Mesenchymal stem cell (in vitro differentiated cells and primary cell): ENCODE data around the gene TMEM143. TPM values are rescaled to one million over a fixed set of nuclear protein-coding genes. Genes with fewer than 3 reads are reported as not detected.

Experiments used
- DNase-seq: peaks from one replicate; pipeline ENCODE4 v3.0.0-alpha.2; 2013
- H2AFZ ChIP-seq: one replicate; pipeline ENCODE4 v1.6.1; 2013; ENCODE audit warnings: low read depth, mild to moderate bottlenecking, control low read depth, inconsistent platforms, low read length, moderate library complexity
- H2AK5ac ChIP-seq: 2 replicates; pipeline ENCODE4 v1.6.1; 2013; ENCODE audit warnings: low read length, moderate library complexity, mild to moderate bottlenecking, inconsistent platforms; ENCODE audit not compliant: severe bottlenecking
- H2BK120ac ChIP-seq: one replicate; pipeline ENCODE4 v1.6.1; 2013; ENCODE audit warnings: low read depth, mild to moderate bottlenecking, inconsistent platforms, low read length, moderate library complexity
- H2BK12ac ChIP-seq, 2 experiments: one replicate each; pipeline ENCODE4 v1.6.1; 2013; ENCODE audit warnings: inconsistent platforms in 2 of 2, low read length in 2 of 2, mild to moderate bottlenecking in 2 of 2, moderate library complexity in 2 of 2, control low read depth in 1 of 2
- H2BK15ac ChIP-seq: one replicate; pipeline ENCODE4 v1.6.1; 2013; ENCODE audit warnings: mild to moderate bottlenecking, low read depth, inconsistent platforms; ENCODE audit not compliant: poor library complexity, severe bottlenecking
- H2BK5ac ChIP-seq: 2 replicates; pipeline ENCODE4 v1.6.1; 2013; ENCODE audit warnings: low read depth, mild to moderate bottlenecking, low read length, control low read depth, inconsistent platforms; ENCODE audit not compliant: poor library complexity, severe bottlenecking
- H3K14ac ChIP-seq, 2 experiments: one replicate each; pipeline ENCODE4 v1.6.1; 2013; ENCODE audit warnings: inconsistent platforms in 2 of 2, low read length in 2 of 2, control low read depth in 1 of 2, mild to moderate bottlenecking in 1 of 2, moderate library complexity in 1 of 2
- H3K18ac ChIP-seq, 2 experiments: one replicate each; pipeline ENCODE4 v1.6.1; 2013; ENCODE audit warnings: inconsistent platforms in 2 of 2, low read length in 2 of 2, control low read depth in 1 of 2, low read depth in 1 of 2, mild to moderate bottlenecking in 1 of 2
- H3K23ac ChIP-seq, 2 experiments: one replicate each; pipeline ENCODE4 v1.6.1; 2013; ENCODE audit warnings: inconsistent platforms in 2 of 2, low read length in 2 of 2, mild to moderate bottlenecking in 2 of 2, moderate library complexity in 2 of 2, control low read depth in 1 of 2
- H3K27ac ChIP-seq: 2 replicates; pipeline ENCODE4 v1.5.1; 2013; ENCODE audit warnings: mild to moderate bottlenecking, moderate library complexity, low read length, control low read depth, inconsistent platforms; ENCODE audit not compliant: poor library complexity, severe bottlenecking
- H3K27me3 ChIP-seq, 2 experiments: 2 replicates each; pipeline versions ENCODE4 v1.6.1 to v1.7.0; 2013; ENCODE audit warnings: low read length in 2 of 2, mild to moderate bottlenecking in 2 of 2, moderate library complexity in 2 of 2, control low read depth in 1 of 2, inconsistent platforms in 1 of 2; ENCODE audit not compliant: control insufficient read depth in 1 of 2, insufficient read depth in 1 of 2
- H3K36me3 ChIP-seq, 2 experiments: 2 replicates each; pipeline versions ENCODE4 v1.6.1 to v1.7.0; 2013; ENCODE audit warnings: low read length in 2 of 2, control low read depth in 1 of 2, inconsistent platforms in 1 of 2, low read depth in 1 of 2, mild to moderate bottlenecking in 1 of 2; ENCODE audit not compliant: insufficient read depth in 2 of 2, control insufficient read depth in 1 of 2
- H3K4ac ChIP-seq, 2 experiments: one replicate each; pipeline ENCODE4 v1.6.1; 2013; ENCODE audit warnings: inconsistent platforms in 2 of 2, low read length in 2 of 2, mild to moderate bottlenecking in 2 of 2, moderate library complexity in 2 of 2, control low read depth in 1 of 2, low read depth in 1 of 2
- H3K4me1 ChIP-seq: 2 replicates; pipeline ENCODE4 v1.6.1; 2013; ENCODE audit warnings: low read depth, low read length, control low read depth; ENCODE audit not compliant: control insufficient read depth, insufficient read depth
- H3K4me2 ChIP-seq: 2 replicates; pipeline ENCODE4 v1.6.1; 2013; ENCODE audit warnings: low read length, mild to moderate bottlenecking, inconsistent platforms; ENCODE audit not compliant: poor library complexity, severe bottlenecking
- H3K4me3 ChIP-seq, 2 experiments: 2 replicates each; pipeline versions ENCODE4 v1.5.1 to v1.7.0; 2013; ENCODE audit warnings: low read length in 2 of 2, mild to moderate bottlenecking in 2 of 2, control low read depth in 1 of 2, low read depth in 1 of 2; ENCODE audit not compliant: insufficient read depth in 1 of 2
- H3K79me1 ChIP-seq: replicated peaks from 2 replicates; pipeline ENCODE4 v1.6.1; 2013; ENCODE audit warnings: mild to moderate bottlenecking, control low read depth, low read length, inconsistent platforms; ENCODE audit not compliant: poor library complexity, severe bottlenecking
- H3K9ac ChIP-seq: 2 replicates; pipeline ENCODE4 v1.7.0; 2013; ENCODE audit warnings: mild to moderate bottlenecking, low read length, moderate library complexity
- H3K9me3 ChIP-seq: 2 replicates; pipeline ENCODE4 v1.7.0; 2013; ENCODE audit warnings: mild to moderate bottlenecking, low read length; ENCODE audit not compliant: control insufficient read depth
- H4K8ac ChIP-seq: one replicate; pipeline ENCODE4 v1.6.1; 2013; ENCODE audit warnings: inconsistent platforms, mild to moderate bottlenecking, low read length, moderate library complexity
- H4K91ac ChIP-seq: one replicate; pipeline ENCODE4 v1.6.1; 2013; ENCODE audit warnings: mild to moderate bottlenecking, low read length, inconsistent platforms
- WGBS: methylation state at CpG from one replicate; pipeline ENCODE4 v1.1.7; 2013; ENCODE audit warnings: mixed read lengths; 5-methylcytosine and 5-hydroxymethylcytosine counted together
- polyA plus RNA-seq, 2 experiments: library from polyadenylated mRNA; stranded (reverse); fragments of 200-250 nt; gene quantifications; one replicate each; pipeline ENCODE4 v1.2.3, GENCODE V29; 2013

Gene TMEM143
- polyA plus RNA-seq (2013, experiment 1 of 2) = 3.7 TPM
- 3.8 TPM for polyA plus RNA-seq (2013, experiment 2 of 2)

- Histone ChIP-seq H2BK15ac (no peak within 1 kb of the TSS), H4K8ac (peak within 1 kb of the TSS; percentile 92), H3K9ac (peak within 1 kb of the TSS; percentile 94), H3K79me1 (no peaks in the 10 kb centered on the region), H3K4me2 (peak within 1 kb of the TSS; percentile 88), H2AFZ (peak within 1 kb of the TSS; percentile 90), H3K9me3 (no peaks in the 10 kb centered on the region), H3K18ac (peak within 1 kb of the TSS; percentile 87 to 92), H4K91ac (peak within 1 kb of the TSS; percentile 93), H2BK5ac (peak within 1 kb of the TSS; percentile 11), H3K4ac (peak within 1 kb of the TSS; percentile 55 to 90), H3K36me3 (peaks cover 0 to 9% of the 10 kb centered on the region in 2 experiments), H3K14ac (peak within 1 kb of the TSS in 1 of 2 experiments; percentile 44), H3K27me3 (no peaks in the 10 kb centered on the region), H2BK120ac (peak within 1 kb of the TSS; percentile 29), H3K23ac (no peak within 1 kb of the TSS), H3K27ac (peak within 1 kb of the TSS; percentile 65), H2AK5ac (peak within 1 kb of the TSS; percentile 88), H2BK12ac (peak within 1 kb of the TSS; percentile 11 to 90), H3K4me1 (peaks cover 8% of the 10 kb centered on the region), H3K4me3 (peak within 1 kb of the TSS; percentile 46 to 92)
- DNase-seq = peak; percentile 99
- WGBS = 5% methylated on average over 59 of the region's 59 CpGs
These were observed at the start of gene TMEM143, which contains the start of gene SYNGR4 for GRCh38 chr19:48363810-48364597. Gene TMEM143 (minus strand): TSS chr19:48363940. CDS start chr19:48363920, 20 bp downstream. Gene SYNGR4 (plus strand): TSS chr19:48364367. CDS start chr19:48365843, 1,476 bp downstream.

GRCh38 chr19:48405850-48406249 lies 42.1 kb upstream of the TMEM143 start:
- no peaks in the 10 kb centered on the region for H3K36me3 ChIP-seq
- no peak overlapping the region for H3K14ac ChIP-seq
- no peak overlapping the region for H3K4me2 ChIP-seq
- no peak overlapping the region for H2BK5ac ChIP-seq
- H2AFZ ChIP-seq = no peak overlapping the region
- H4K8ac ChIP-seq = no peak overlapping the region
- 92% methylated on average over 13 of the region's 13 CpGs for WGBS
- no peak for DNase-seq
- no peak overlapping the region for H2BK15ac ChIP-seq
- no peak overlapping the region for H2BK12ac ChIP-seq
- no peak overlapping the region for H2AK5ac ChIP-seq
- H3K18ac ChIP-seq = no peak overlapping the region
- no peak overlapping the region for H3K4me3 ChIP-seq
- no peak overlapping the region for H3K9ac ChIP-seq
- no peak overlapping the region for H4K91ac ChIP-seq
- no peaks in the 10 kb centered on the region for H3K27me3 ChIP-seq
- no peak overlapping the region for H3K23ac ChIP-seq
- H3K9me3 ChIP-seq = no peaks in the 10 kb centered on the region
- H3K4me1 ChIP-seq = no peaks in the 10 kb centered on the region
- H3K79me1 ChIP-seq = no peaks in the 10 kb centered on the region
- H3K27ac ChIP-seq = no peak overlapping the region
- H3K4ac ChIP-seq = no peak overlapping the region
- no peak overlapping the region for H2BK120ac ChIP-seq

GRCh38 chr19:48405010-48405659 lies 41.4 kb upstream of the TMEM143 start:
- H2BK12ac ChIP-seq = no peak overlapping the region
- peak overlapping the region in 1 of 2 experiments; percentile 10 for H3K4ac ChIP-seq
- no peaks in the 10 kb centered on the region for H3K36me3 ChIP-seq
- H2BK5ac ChIP-seq = no peak overlapping the region
- no peak overlapping the region for H4K8ac ChIP-seq
- no peak overlapping the region for H2AFZ ChIP-seq
- no peak overlapping the region for H4K91ac ChIP-seq
- H3K79me1 ChIP-seq = no peaks in the 10 kb centered on the region
- no peaks in the 10 kb centered on the region for H3K4me1 ChIP-seq
- no peak overlapping the region for H3K27ac ChIP-seq
- H3K4me2 ChIP-seq = no peak overlapping the region
- H3K9ac ChIP-seq = no peak overlapping the region
- H3K23ac ChIP-seq = no peak overlapping the region
- no peak overlapping the region for H3K18ac ChIP-seq
- H3K4me3 ChIP-seq = no peak overlapping the region
- H2BK15ac ChIP-seq = no peak overlapping the region
- no peak overlapping the region for H2AK5ac ChIP-seq
- 97% methylated on average over 26 of the region's 27 CpGs for WGBS
- H3K27me3 ChIP-seq = no peaks in the 10 kb centered on the region
- no peak overlapping the region for H3K14ac ChIP-seq
- no peak for DNase-seq
- no peak overlapping the region for H2BK120ac ChIP-seq
- H3K9me3 ChIP-seq = no peaks in the 10 kb centered on the region

GRCh38 chr19:48403606-48404005 lies 39.9 kb upstream of the TMEM143 start:
- Histone ChIP-seq H4K8ac (no peak overlapping the region), H3K4me2 (no peak overlapping the region), H2BK15ac (no peak overlapping the region), H2AK5ac (no peak overlapping the region), H3K18ac (no peak overlapping the region), H3K14ac (no peak overlapping the region), H2BK120ac (no peak overlapping the region), H3K9ac (no peak overlapping the region), H3K4me1 (peaks cover under 1% of the 10 kb centered on the region), H2AFZ (no peak overlapping the region), H3K4me3 (no peak overlapping the region), H2BK12ac (no peak overlapping the region), H3K23ac (no peak overlapping the region), H3K36me3 (no peaks in the 10 kb centered on the region), H3K27ac (no peak overlapping the region), H3K27me3 (no peaks in the 10 kb centered on the region), H2BK5ac (no peak overlapping the region), H3K9me3 (no peaks in the 10 kb centered on the region), H3K4ac (no peak overlapping the region), H4K91ac (no peak overlapping the region), H3K79me1 (no peaks in the 10 kb centered on the region)
- 36% methylated on average over 3 of the region's 3 CpGs for WGBS
- peak; percentile 76 for DNase-seq
